OCI-LY3 (cell line): ENCODE results near the gene SLC2A13.

ENCODE experiments used
- EZH2phosphoT487 ChIP-seq: fragments of 200-600 bp; shearing (Covaris generic); IDR thresholded peaks from 2 replicates; pipeline ENCODE4 v1.6.1; 2018; ENCODE audit warnings: antibody characterized with exemption, mixed run types, low read depth
- TF ChIP-seq, protein P1 (sequence below): fragments of 200-600, 300-600 bp; sonication (generic); IDR thresholded peaks from 2 replicates; pipeline ENCODE4 v1.5.1; 2014; ENCODE audit warnings: antibody characterized with exemption, low read length, low read depth

DNA sequence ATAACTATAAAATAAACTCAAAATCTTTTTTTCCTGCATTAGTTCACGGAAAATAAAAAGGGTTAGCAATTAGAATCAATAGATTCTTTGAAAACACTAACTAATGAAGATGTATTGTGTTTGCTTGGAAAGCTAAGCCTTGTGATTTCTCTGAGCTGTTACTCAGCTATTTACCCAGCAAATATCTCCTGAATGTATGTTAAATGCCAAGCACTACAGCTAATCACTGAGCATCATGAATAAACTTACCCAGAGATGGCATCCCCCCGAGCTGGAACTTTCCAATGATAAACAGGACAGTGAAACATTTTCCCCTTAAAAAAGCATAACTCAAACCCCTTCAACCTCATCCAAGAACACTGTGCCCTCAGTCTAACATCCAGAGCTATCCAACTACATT, 71.2 kb downstream of the SLC2A13 start:
- TF ChIP-seq, protein P1, sequence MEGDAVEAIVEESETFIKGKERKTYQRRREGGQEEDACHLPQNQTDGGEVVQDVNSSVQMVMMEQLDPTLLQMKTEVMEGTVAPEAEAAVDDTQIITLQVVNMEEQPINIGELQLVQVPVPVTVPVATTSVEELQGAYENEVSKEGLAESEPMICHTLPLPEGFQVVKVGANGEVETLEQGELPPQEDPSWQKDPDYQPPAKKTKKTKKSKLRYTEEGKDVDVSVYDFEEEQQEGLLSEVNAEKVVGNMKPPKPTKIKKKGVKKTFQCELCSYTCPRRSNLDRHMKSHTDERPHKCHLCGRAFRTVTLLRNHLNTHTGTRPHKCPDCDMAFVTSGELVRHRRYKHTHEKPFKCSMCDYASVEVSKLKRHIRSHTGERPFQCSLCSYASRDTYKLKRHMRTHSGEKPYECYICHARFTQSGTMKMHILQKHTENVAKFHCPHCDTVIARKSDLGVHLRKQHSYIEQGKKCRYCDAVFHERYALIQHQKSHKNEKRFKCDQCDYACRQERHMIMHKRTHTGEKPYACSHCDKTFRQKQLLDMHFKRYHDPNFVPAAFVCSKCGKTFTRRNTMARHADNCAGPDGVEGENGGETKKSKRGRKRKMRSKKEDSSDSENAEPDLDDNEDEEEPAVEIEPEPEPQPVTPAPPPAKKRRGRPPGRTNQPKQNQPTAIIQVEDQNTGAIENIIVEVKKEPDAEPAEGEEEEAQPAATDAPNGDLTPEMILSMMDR = no peak
- no peak for TF ChIP-seq EZH2phosphoT487
